ENCODE data around the gene RIMS3. TPM values are rescaled to one million over a fixed set of nuclear protein-coding genes. Genes with fewer than 3 reads are reported as not detected.

Gene RIMS3
- total RNA-seq, 1 donor from 2014 or later, result 4.6 TPM

DNA sequence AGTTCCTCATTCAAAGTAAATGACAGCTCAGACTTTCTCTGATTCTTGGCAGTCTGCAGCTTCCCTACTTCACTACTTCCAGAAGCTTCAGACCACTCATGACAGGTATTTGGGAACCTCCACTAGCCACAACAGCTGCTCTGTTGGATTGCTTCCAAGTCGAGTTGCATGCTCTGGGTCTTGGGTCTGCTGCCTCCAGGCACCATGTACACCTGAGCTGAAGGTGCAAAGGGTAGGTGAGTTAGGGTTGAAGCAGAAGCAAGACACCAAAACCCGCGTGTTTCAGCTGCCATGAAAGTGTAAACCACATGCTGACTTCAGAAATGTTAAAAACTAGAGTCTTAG lies 71.3 kb downstream of the RIMS3 start:
- Histone ChIP-seq H3K27ac (no peak overlapping the region), H3K4me1 (no peaks in the 10 kb centered on the region), H3K27me3 (ENCODE audit: low read depth) (no peaks in the 10 kb centered on the region), H3K9me3 (no peaks in the 10 kb centered on the region), H3K36me3 (no peaks in the 10 kb centered on the region), H3K4me3 (no peak overlapping the region)
- ATAC-seq, result no peak
- DNase-seq, result no peak
- TF ChIP-seq, protein P1, sequence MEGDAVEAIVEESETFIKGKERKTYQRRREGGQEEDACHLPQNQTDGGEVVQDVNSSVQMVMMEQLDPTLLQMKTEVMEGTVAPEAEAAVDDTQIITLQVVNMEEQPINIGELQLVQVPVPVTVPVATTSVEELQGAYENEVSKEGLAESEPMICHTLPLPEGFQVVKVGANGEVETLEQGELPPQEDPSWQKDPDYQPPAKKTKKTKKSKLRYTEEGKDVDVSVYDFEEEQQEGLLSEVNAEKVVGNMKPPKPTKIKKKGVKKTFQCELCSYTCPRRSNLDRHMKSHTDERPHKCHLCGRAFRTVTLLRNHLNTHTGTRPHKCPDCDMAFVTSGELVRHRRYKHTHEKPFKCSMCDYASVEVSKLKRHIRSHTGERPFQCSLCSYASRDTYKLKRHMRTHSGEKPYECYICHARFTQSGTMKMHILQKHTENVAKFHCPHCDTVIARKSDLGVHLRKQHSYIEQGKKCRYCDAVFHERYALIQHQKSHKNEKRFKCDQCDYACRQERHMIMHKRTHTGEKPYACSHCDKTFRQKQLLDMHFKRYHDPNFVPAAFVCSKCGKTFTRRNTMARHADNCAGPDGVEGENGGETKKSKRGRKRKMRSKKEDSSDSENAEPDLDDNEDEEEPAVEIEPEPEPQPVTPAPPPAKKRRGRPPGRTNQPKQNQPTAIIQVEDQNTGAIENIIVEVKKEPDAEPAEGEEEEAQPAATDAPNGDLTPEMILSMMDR (IDR thresholded peaks at IDR 0.05), result no peak
- intact Hi-C loops (cut with DNase I), result no loop called here

DNA sequence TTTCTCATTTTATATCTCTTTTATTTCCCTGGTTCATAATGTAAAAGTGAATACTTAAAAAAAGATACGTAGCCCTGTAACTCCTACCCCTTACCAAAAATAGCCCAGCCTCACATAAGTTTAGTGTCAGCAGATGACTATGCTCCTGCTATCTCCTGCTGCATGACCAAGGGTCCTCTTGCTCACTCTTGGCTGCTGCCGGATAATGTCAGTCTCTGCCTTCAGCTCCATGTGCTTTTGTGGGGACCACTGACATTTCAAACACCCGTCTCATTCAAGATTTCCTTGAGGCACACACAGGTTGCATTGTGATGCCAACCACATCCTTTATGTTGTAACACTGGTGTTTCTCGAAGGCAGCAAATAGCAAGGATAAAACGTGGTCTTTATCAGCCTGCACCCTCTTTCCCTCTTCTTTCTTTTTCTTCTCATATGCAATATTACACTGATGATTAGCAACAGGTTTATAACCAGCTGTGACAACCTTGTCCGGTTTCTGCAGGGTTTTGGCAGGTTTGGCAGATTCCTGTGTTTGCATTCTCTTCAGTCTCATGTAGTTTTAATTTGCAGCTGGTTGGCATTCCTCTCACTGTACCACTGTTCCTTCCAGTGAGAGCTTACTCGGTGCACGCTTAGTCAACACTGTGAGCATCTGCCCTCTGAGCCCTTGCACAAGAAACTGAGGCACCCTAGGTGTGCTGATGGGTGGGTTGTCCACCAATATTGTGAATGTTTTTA lies 71.9 kb downstream of the RIMS3 start:
- Histone ChIP-seq H3K9me3 (no peaks in the 10 kb centered on the region), H3K27me3 (ENCODE audit: low read depth) (no peaks in the 10 kb centered on the region), H3K4me1 (no peaks in the 10 kb centered on the region), H3K4me3 (no peak overlapping the region), H3K27ac (no peak overlapping the region), H3K36me3 (no peaks in the 10 kb centered on the region)
- DNase-seq (no peak), ATAC-seq (no peak)
- intact Hi-C loops (cut with DNase I), result no loop called here
- TF ChIP-seq, protein P1 (IDR thresholded peaks at IDR 0.05), result no peak

DNA sequence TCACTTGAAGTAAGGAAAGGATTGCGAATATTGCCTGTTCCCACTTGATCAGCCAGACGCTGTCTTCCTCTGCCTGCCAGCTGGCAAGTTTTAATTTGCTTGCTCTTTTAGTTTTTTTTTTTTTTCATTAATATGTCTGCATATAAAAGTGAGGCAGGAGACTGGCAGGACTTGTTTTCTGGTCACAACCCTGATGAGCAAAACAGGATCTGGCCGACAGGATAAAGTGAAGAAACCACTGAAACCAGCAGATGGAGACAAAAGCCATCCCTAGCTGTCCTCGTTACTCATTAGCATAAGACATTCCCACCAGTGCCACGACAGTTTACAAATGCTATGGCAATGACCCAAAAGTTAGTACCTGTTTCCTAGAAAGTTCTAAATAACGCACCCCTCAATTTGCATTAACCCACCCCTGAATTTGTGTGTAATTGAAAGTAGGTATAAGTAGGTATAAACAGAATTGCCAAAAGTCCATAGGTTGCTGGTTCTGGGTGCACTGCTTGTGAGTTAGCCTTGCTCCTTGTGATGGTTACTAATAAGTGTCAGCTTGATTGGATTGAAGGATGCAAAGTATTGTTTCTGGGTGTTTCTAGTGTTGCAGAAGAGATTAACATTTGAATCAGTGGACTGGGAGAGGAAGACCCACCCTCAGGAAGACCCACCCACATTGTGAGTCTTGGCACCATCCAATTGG lies 73.2 kb downstream of the RIMS3 start:
- Histone ChIP-seq H3K4me3 (no peak overlapping the region), H3K4me1 (no peaks in the 10 kb centered on the region), H3K27me3 (ENCODE audit: low read depth) (no peaks in the 10 kb centered on the region), H3K27ac (no peak overlapping the region), H3K36me3 (no peaks in the 10 kb centered on the region), H3K9me3 (no peaks in the 10 kb centered on the region)
- no peak for DNase-seq
- intact Hi-C loops (cut with DNase I), result no loop called here
- no peak for ATAC-seq
- TF ChIP-seq, protein P1 (IDR thresholded peaks at IDR 0.05), result peak; percentile 35

DNA sequence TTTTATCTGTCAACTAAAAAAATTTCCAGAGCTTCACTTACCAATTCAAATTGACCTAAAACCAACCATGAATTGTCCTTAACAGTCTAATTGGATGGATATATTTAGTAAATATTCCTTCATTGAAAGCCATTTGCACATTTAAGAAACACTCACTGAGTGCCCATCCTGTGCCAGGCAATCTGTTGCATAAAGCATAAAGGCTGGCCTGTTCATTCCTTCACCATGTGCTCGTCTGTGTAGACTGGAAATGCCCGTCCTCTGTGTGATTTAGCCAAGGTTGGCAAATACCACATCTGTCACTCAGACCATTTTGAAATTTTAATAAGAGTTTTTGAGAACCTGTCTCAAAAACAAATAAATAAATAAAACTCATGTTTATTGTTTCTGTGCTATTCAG lies 76.9 kb downstream of the RIMS3 start:
- no peaks in the 10 kb centered on the region for H3K27me3 ChIP-seq (ENCODE audit: low read depth)
- no peaks in the 10 kb centered on the region for H3K4me1 ChIP-seq
- TF ChIP-seq, protein P1 (IDR thresholded peaks at IDR 0.05), result no peak
- no peak for ATAC-seq
- intact Hi-C loops (cut with DNase I), result no loop called here
- no peaks in the 10 kb centered on the region for H3K9me3 ChIP-seq
- H3K4me3 ChIP-seq, result no peak overlapping the region
- DNase-seq, result no peak
- H3K36me3 ChIP-seq, result no peaks in the 10 kb centered on the region
- no peak overlapping the region for H3K27ac ChIP-seq

DNA sequence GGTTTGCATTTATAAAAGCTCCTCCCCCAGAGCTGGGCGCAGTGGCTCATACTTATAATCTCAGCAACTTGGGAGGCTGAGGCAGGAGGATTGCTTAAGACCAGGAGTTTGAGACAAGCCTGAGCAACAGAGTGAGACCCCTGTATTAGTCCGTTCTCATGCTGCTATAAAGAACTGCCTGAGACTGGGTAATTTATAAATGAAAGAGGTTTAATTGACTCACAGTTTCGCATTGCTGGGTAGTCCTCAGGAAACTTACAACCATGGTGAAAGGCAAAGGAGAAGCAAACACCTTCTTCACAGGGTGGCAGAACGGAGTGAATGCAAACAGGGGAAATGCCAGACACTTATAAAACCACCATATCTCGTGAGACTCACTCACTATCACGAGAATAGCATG lies 81.5 kb downstream of the RIMS3 start:
- no peaks in the 10 kb centered on the region for H3K36me3 ChIP-seq
- ATAC-seq (no peak), DNase-seq (no peak)
- no peaks in the 10 kb centered on the region for H3K9me3 ChIP-seq
- H3K4me1 ChIP-seq, result no peaks in the 10 kb centered on the region
- no peak overlapping the region for H3K4me3 ChIP-seq
- H3K27ac ChIP-seq, result no peak overlapping the region
- TF ChIP-seq, protein P1 (IDR thresholded peaks at IDR 0.05), result no peak
- intact Hi-C loops (cut with DNase I), result no loop called here
- no peaks in the 10 kb centered on the region for H3K27me3 ChIP-seq (ENCODE audit: low read depth)

Measured in lower lobe of right lung (tissue), 2 donors.